H1 (cell line): ENCODE measurements around the gene FBXL17. TPM values are rescaled to one million over a fixed set of nuclear protein-coding genes. Genes with fewer than 3 reads are reported as not detected.

Experiments
- CTCF ChIA-PET: fragments of 300-600 bp; sonication (Branson Sonifier 250); formaldehyde crosslinking; loops from one replicate; lab custom pipeline; 2021; ENCODE audit not compliant: partially characterized antibody; lab: Charles Lee
- POLR2A ChIA-PET: fragments of 300-600 bp; sonication (Branson Sonifier 250); formaldehyde crosslinking; loops from one replicate; lab custom pipeline; 2021; ENCODE audit warnings: inconsistent platforms; ENCODE audit not compliant: partially characterized antibody; lab: Charles Lee
- DNase-seq, 2 experiments: peaks; one replicate each; pipeline versions ENCODE4 v3.0.0 to v3.0.0-alpha.2; 2010 to 2022; ENCODE audit warnings: low spot score in 2 of 2, low read depth in 1 of 2, mixed read lengths in 1 of 2
- FAIRE-seq: peaks from 2 replicates; lab custom pipeline; 2011; peaks lifted over from hg19 to GRCh38; lab: Jason Lieb, UNC
- H2AFZ ChIP-seq: 2 replicates; pipeline ENCODE4 v1.8.1; 2012; ENCODE audit warnings: low read length, inconsistent platforms
- H2AK5ac ChIP-seq: 2 replicates; pipeline ENCODE4 v1.6.1; 2013; ENCODE audit warnings: low read depth, low read length
- H2BK120ac ChIP-seq: replicated peaks from 2 replicates; pipeline ENCODE3; 2013; ENCODE audit warnings: low read depth, low read length, inconsistent platforms
- H2BK12ac ChIP-seq: 2 replicates; pipeline ENCODE4 v1.6.1; 2013; ENCODE audit warnings: low read depth, low read length
- H2BK15ac ChIP-seq: 2 replicates; pipeline ENCODE4 v1.6.1; 2013; ENCODE audit warnings: low read length
- H2BK20ac ChIP-seq: 2 replicates; pipeline ENCODE4 v1.6.1; 2013; ENCODE audit warnings: low read length
- H2BK5ac ChIP-seq: 2 replicates; pipeline ENCODE4 v1.6.1; 2013; ENCODE audit warnings: low read depth, low read length
- H3K14ac ChIP-seq: 2 replicates; pipeline ENCODE4 v1.6.1; 2013; ENCODE audit warnings: inconsistent platforms; ENCODE audit not compliant: insufficient read length
- H3K18ac ChIP-seq: 2 replicates; pipeline ENCODE4 v1.6.1; 2013; ENCODE audit warnings: low read length; ENCODE audit errors: extremely low read depth
- H3K23ac ChIP-seq: 2 replicates; pipeline ENCODE4 v1.6.1; 2013; ENCODE audit warnings: inconsistent platforms; ENCODE audit not compliant: insufficient read length
- H3K23me2 ChIP-seq: 2 replicates; pipeline ENCODE4 v1.6.1; 2013; ENCODE audit warnings: low read depth, low read length
- H3K27ac ChIP-seq: 2 replicates; pipeline ENCODE4 v1.6.1; 2011; ENCODE audit warnings: low read depth, low read length, inconsistent platforms
- H3K27me3 ChIP-seq, 4 experiments: replicated peaks in 1 of 4; 1 replicate in 1 of 4; 2 replicates in 3 of 4; pipeline versions ENCODE4 v1.6.1 to v1.8.1; 2011 to 2013; ENCODE audit warnings: low read length in 3 of 4, mild to moderate bottlenecking in 3 of 4, inconsistent platforms in 2 of 4, mixed read lengths in 2 of 4, moderate library complexity in 1 of 4; ENCODE audit not compliant: control insufficient read depth in 3 of 4, insufficient read depth in 3 of 4; ENCODE audit errors: extremely low read depth in 1 of 4
- H3K36me3 ChIP-seq, 4 experiments: 2 replicates each; pipeline versions ENCODE4 v1.6.1 to v1.8.1; 2011 to 2013; ENCODE audit warnings: mild to moderate bottlenecking in 4 of 4, low read length in 3 of 4, moderate library complexity in 2 of 4, control low read depth in 1 of 4, inconsistent platforms in 1 of 4; ENCODE audit not compliant: insufficient read depth in 4 of 4, control insufficient read depth in 2 of 4
- H3K4ac ChIP-seq: replicated peaks from 2 replicates; pipeline ENCODE3; 2013; ENCODE audit warnings: low read length, low read depth, mixed read lengths, inconsistent platforms; ENCODE audit not compliant: insufficient read length
- H3K4me1 ChIP-seq, 4 experiments: replicated peaks in 1 of 4; 1 replicate in 1 of 4; 2 replicates in 3 of 4; pipeline versions ENCODE4 v1.6.1 to v1.8.1; 2011 to 2013; ENCODE audit warnings: low read length in 3 of 4, inconsistent platforms in 2 of 4, mixed read lengths in 1 of 4; ENCODE audit not compliant: insufficient read depth in 4 of 4, control insufficient read depth in 3 of 4
- H3K4me2 ChIP-seq, 2 experiments: 2 replicates each; pipeline versions ENCODE4 v1.6.1 to v1.8.1; 2011 to 2013; ENCODE audit warnings: low read depth in 2 of 2, low read length in 2 of 2, control low read depth in 1 of 2, inconsistent platforms in 1 of 2, mild to moderate bottlenecking in 1 of 2; ENCODE audit not compliant: insufficient read depth in 1 of 2
- H3K4me3 ChIP-seq, 4 experiments: fragments of 200-600, 300-600 bp in 1 of 4; sonication (generic), shearing (Covaris generic), sonication (Bioruptor Twin) in 1 of 4; 2 replicates each; pipeline versions ENCODE4 v1.5.1 to v1.8.1; 2011 to 2016; ENCODE audit warnings: low read length in 4 of 4, low read depth in 3 of 4, control low read depth in 2 of 4, inconsistent platforms in 2 of 4, mild to moderate bottlenecking in 2 of 4, mixed read lengths in 1 of 4, moderate library complexity in 1 of 4; ENCODE audit not compliant: insufficient read depth in 2 of 4; ENCODE audit errors: extremely low read depth in 1 of 4
- H3K56ac ChIP-seq: replicated peaks from 2 replicates; pipeline ENCODE3; 2013; ENCODE audit warnings: low read depth, mild to moderate bottlenecking, mixed read lengths, low read length, inconsistent platforms; ENCODE audit not compliant: insufficient read length
- H3K79me1 ChIP-seq: 2 replicates; pipeline ENCODE4 v1.6.1; 2013; ENCODE audit warnings: low read depth, low read length, control low read depth
- H3K79me2 ChIP-seq, 2 experiments: 2 replicates each; pipeline versions ENCODE4 v1.6.1 to v1.8.1; 2012 to 2013; ENCODE audit warnings: low read length in 2 of 2, mild to moderate bottlenecking in 2 of 2, inconsistent platforms in 1 of 2; ENCODE audit not compliant: insufficient read depth in 2 of 2, control insufficient read depth in 1 of 2
- H3K9ac ChIP-seq, 4 experiments: replicated peaks in 1 of 4; 1 replicate in 1 of 4; 2 replicates in 3 of 4; pipeline versions ENCODE4 v1.6.1 to v1.8.1; 2011 to 2013; ENCODE audit warnings: low read depth in 3 of 4, low read length in 3 of 4, control low read depth in 2 of 4, mild to moderate bottlenecking in 2 of 4, moderate library complexity in 2 of 4, inconsistent platforms in 1 of 4; ENCODE audit errors: extremely low read depth in 1 of 4
- H3K9me3 ChIP-seq, 2 experiments: 2 replicates each; pipeline versions ENCODE4 v1.6.1 to v1.8.1; 2012 to 2013; ENCODE audit warnings: mild to moderate bottlenecking in 2 of 2, moderate library complexity in 2 of 2, control low read depth in 1 of 2, inconsistent platforms in 1 of 2, low read depth in 1 of 2, low read length in 1 of 2, mixed read lengths in 1 of 2; ENCODE audit not compliant: insufficient read depth in 2 of 2
- H4K20me1 ChIP-seq, 2 experiments: replicated peaks in 1 of 2; 2 replicates each; pipeline versions ENCODE3 to v1.8.1; 2011 to 2013; ENCODE audit warnings: inconsistent platforms in 2 of 2, low read length in 2 of 2, mild to moderate bottlenecking in 1 of 2; ENCODE audit not compliant: insufficient read depth in 2 of 2, control insufficient read depth in 1 of 2
- H4K5ac ChIP-seq: 2 replicates; pipeline ENCODE4 v1.6.1; 2013; ENCODE audit warnings: low read length, low read depth, mixed read lengths, inconsistent platforms; ENCODE audit not compliant: insufficient read length
- H4K8ac ChIP-seq: 2 replicates; pipeline ENCODE4 v1.8.0; 2013; ENCODE audit warnings: mild to moderate bottlenecking, moderate library complexity, low read length, inconsistent platforms; ENCODE audit not compliant: insufficient read depth; ENCODE audit errors: extremely low read depth
- H4K91ac ChIP-seq: replicated peaks from 2 replicates; pipeline ENCODE3; 2013; ENCODE audit warnings: low read length, mixed read lengths, inconsistent platforms; ENCODE audit not compliant: insufficient read length
- BRCA1 ChIP-seq: IDR thresholded peaks from 2 replicates; pipeline ENCODE4 v1.6.1; 2012; ENCODE audit warnings: low read depth, low read length, improper control_type of control experiment
- CBX5 ChIP-seq: fragments of 300-800, 300-1000 bp; sonication (generic); IDR thresholded peaks from 2 replicates; pipeline ENCODE4 v1.7.1; 2016; ENCODE audit warnings: antibody characterized with exemption, low read length, low read depth
- CHD1 ChIP-seq: IDR thresholded peaks from 2 replicates; pipeline ENCODE4 v1.6.1; 2012; ENCODE audit warnings: low read depth, low read length, improper control_type of control experiment
- CTBP2 ChIP-seq: IDR thresholded peaks from 2 replicates; pipeline ENCODE4 v1.7.0; 2011; ENCODE audit warnings: borderline replicate concordance, mild to moderate bottlenecking, moderate library complexity, mixed read lengths, low read length; ENCODE audit not compliant: insufficient read depth, insufficient read length
- CTCF ChIP-seq, 3 experiments: IDR thresholded peaks; 1 replicate in 2 of 3; 2 replicates in 1 of 3; pipeline versions ENCODE4 v1.5.1 to v1.6.1; 2011; ENCODE audit warnings: low read length in 3 of 3, mild to moderate bottlenecking in 3 of 3, inconsistent platforms in 2 of 3, low read depth in 1 of 3, moderate library complexity in 1 of 3; ENCODE audit not compliant: insufficient read depth in 1 of 3; ENCODE audit errors: control extremely low read depth in 1 of 3
- HDAC2 ChIP-seq, 2 experiments: fragments of 300-600 bp in 1 of 2; sonication (generic) in 1 of 2; IDR thresholded peaks; 2 replicates each; pipeline ENCODE4 v1.6.1; 2011 to 2012; ENCODE audit warnings: low read depth in 2 of 2, low read length in 2 of 2, mild to moderate bottlenecking in 2 of 2, moderate library complexity in 2 of 2, borderline replicate concordance in 1 of 2, inconsistent platforms in 1 of 2
- MAFK ChIP-seq: IDR thresholded peaks from 2 replicates; pipeline ENCODE4 v1.6.1; 2012; ENCODE audit warnings: low read depth, mild to moderate bottlenecking, improper control_type of control experiment, low read length
- MAX ChIP-seq: IDR thresholded peaks from 2 replicates; pipeline ENCODE4 v1.6.1; 2012; ENCODE audit warnings: inconsistent platforms
- RXRA ChIP-seq: IDR thresholded peaks from 2 replicates; pipeline ENCODE4 v1.6.1; 2011; ENCODE audit warnings: low read depth, mild to moderate bottlenecking, low read length, moderate library complexity; ENCODE audit not compliant: insufficient read depth
- SUZ12 ChIP-seq: fragments of 200-600 bp; sonication (generic); IDR thresholded peaks from 2 replicates; pipeline ENCODE4 v1.6.1; 2012; ENCODE audit warnings: mild to moderate bottlenecking, inconsistent platforms, low read length, moderate library complexity, mixed read lengths
- TAF1 ChIP-seq: IDR thresholded peaks from 2 replicates; pipeline ENCODE4 v1.6.1; 2011; ENCODE audit warnings: mild to moderate bottlenecking, low read depth, low read length
- TEAD4 ChIP-seq: IDR thresholded peaks from 2 replicates; pipeline ENCODE4 v1.6.1; 2012; ENCODE audit warnings: low read depth, low read length, inconsistent platforms, mixed read lengths
- WGBS, 2 experiments: shearing (Covaris generic) in 1 of 2; methylation state at CpG; one replicate each; pipeline versions ENCODE4 v1.1.6 to v1.1.7; 2013 to 2015; ENCODE audit warnings: low lambda C conversion rate in 2 of 2, mixed read lengths in 2 of 2, inconsistent platforms in 1 of 2, low coverage in 1 of 2, missing lambda C conversion rate in 1 of 2; ENCODE audit not compliant: insufficient replicate concordance in 2 of 2, insufficient coverage in 1 of 2, insufficient read length in 1 of 2; ENCODE audit errors: extremely low coverage in 1 of 2, missing lambda C conversion rate in 1 of 2; 5-methylcytosine and 5-hydroxymethylcytosine counted together
- polyA plus RNA-seq, 7 experiments: library from polyadenylated mRNA; depleted of rRNA in 3 of 7; stranded (reverse) in 5 of 7; unstranded in 2 of 7; fragments of >200 nt in 5 of 7; fragments of 200-250 nt in 2 of 7; gene quantifications; 1 replicate in 5 of 7; 2 replicates in 1 of 7; 4 replicates in 1 of 7; pipeline versions ENCODE4 v1.2.1 to v1.2.3, GENCODE V29; 2011 to 2013; ENCODE audit warnings: missing spikeins in 2 of 7, mixed read lengths in 2 of 7
- total RNA-seq: library from RNA; stranded (reverse); fragmentation: NEBNext Ultra II Directional; extraction: Animal tissue kit (Norgen Biotek cat#: 25700); gene quantifications from 2 replicates; pipeline ENCODE4 v1.2.1, GENCODE V29; 2021

Gene FBXL17
- total and polyA plus RNA-seq, 2 of the 8 experiments (the other 6 are each of a cell fraction or from before 2014, with no cell fraction given) = 0.35 to 4.3 TPM

- no peaks in the 10 kb centered on the region for H3K23me2 ChIP-seq
- FAIRE-seq = no peak
- no peak overlapping the region for H4K8ac ChIP-seq
- H3K56ac ChIP-seq = no peak overlapping the region
- no peak overlapping the region for H4K5ac ChIP-seq
- no peak overlapping the region for H3K27ac ChIP-seq
- no peak overlapping the region for H3K18ac ChIP-seq
- no peak overlapping the region for H3K9ac ChIP-seq
- H2BK12ac ChIP-seq = no peak overlapping the region
- no peak overlapping the region for H2BK120ac ChIP-seq
- no peaks in the 10 kb centered on the region for H4K20me1 ChIP-seq
- H2BK20ac ChIP-seq = no peak overlapping the region
- no peak overlapping the region for H2BK15ac ChIP-seq
- no peak overlapping the region for H2BK5ac ChIP-seq
- WGBS, 2 experiments = 84% methylated on average over 3 of the region's 3 CpGs; no CpG with 5 or more reads in 1 of the 2 experiments
- no peaks in the 10 kb centered on the region for H3K27me3 ChIP-seq
- H4K91ac ChIP-seq = no peak overlapping the region
- H3K23ac ChIP-seq = no peak overlapping the region
- no peak overlapping the region for H3K4ac ChIP-seq
- H3K9me3 ChIP-seq = no peaks in the 10 kb centered on the region
- no peak overlapping the region for H2AK5ac ChIP-seq
- H3K4me1 ChIP-seq = no peaks in the 10 kb centered on the region
- no peaks in the 10 kb centered on the region for H3K79me1 ChIP-seq
- no peak overlapping the region for H3K14ac ChIP-seq
- H3K36me3 ChIP-seq = no peaks in the 10 kb centered on the region
- ChIA-PET CTCF (interaction anchor here (1.0 to 1.5 kb wide), 3 partner anchors 12 to 157 kb away, joined by 3 to 4 read pairs (median 3); no protein-coding TSS in a partner anchor), POLR2A (no interaction called here)
- H3K4me3 ChIP-seq = no peak overlapping the region
- no peak overlapping the region for H3K4me2 ChIP-seq
- H2AFZ ChIP-seq = no peak overlapping the region
- no peak for DNase-seq
- H3K79me2 ChIP-seq = no peaks in the 10 kb centered on the region
- TF ChIP-seq CBX5 (no peak), MAFK (no peak), CHD1 (no peak), MAX (no peak), TEAD4 (no peak), HDAC2 (IDR thresholded peaks at IDR 0.05; ENCODE audit: borderline replicate concordance in 1 of 2, low read depth in 2 of 2, low read length in 2 of 2) (no peak), BRCA1 (no peak), SUZ12 (no peak), TAF1 (no peak), CTBP2 (no peak), CTCF (IDR thresholded peaks at IDR 0.05; ENCODE audit: control extremely low read depth in 1 of 3, insufficient read depth in 1 of 3, low read depth in 1 of 3, low read length in 3 of 3) (no peak), RXRA (no peak)
Measured at GRCh38 chr5:108028883-108029282, 353.0 kb downstream of the FBXL17 start.
